WTC11 (cell line): ENCODE measurements around the gene IGSF23. TPM values are rescaled to one million over a fixed set of nuclear protein-coding genes. Genes with fewer than 3 reads are reported as not detected.

Experiments
- ATAC-seq: fragments of 200-7000 bp; cut with Tn5 transposase; 2 replicates; pipeline ENCODE4 v1.10.0; 2021; ENCODE audit warnings: mild to moderate bottlenecking, moderate library complexity
- CTCF ChIA-PET: fragments of 300-600 bp; sonication (Branson Sonifier 250); formaldehyde crosslinking; loops from one replicate; lab custom pipeline; 2021; ENCODE audit warnings: antibody characterized with exemption; lab: Charles Lee
- POLR2A ChIA-PET: fragments of 350-600 bp; sonication (Branson Sonifier 250); formaldehyde crosslinking; loops from one replicate; lab custom pipeline; 2021; ENCODE audit warnings: antibody characterized with exemption; lab: Charles Lee
- DNase-seq: peaks from one replicate; pipeline ENCODE4 v3.0.0; 2021; ENCODE audit warnings: low spot score
- H3K27ac Mint-ChIP-seq: 2 replicates; pipeline ENCODE4 v1.8.0; 2021; ENCODE audit warnings: mixed read lengths
- H3K27me3 Mint-ChIP-seq: 2 replicates; pipeline ENCODE4 v1.8.0; 2021; ENCODE audit warnings: low read depth, mild to moderate bottlenecking, moderate library complexity, mixed read lengths
- H3K36me3 Mint-ChIP-seq: 2 replicates; pipeline ENCODE4 v1.8.0; 2021; ENCODE audit warnings: mixed read lengths
- H3K4me1 Mint-ChIP-seq: 2 replicates; pipeline ENCODE4 v1.8.0; 2022; ENCODE audit warnings: mixed read lengths
- H3K4me3 Mint-ChIP-seq: 2 replicates; pipeline ENCODE4 v1.8.0; 2021; ENCODE audit warnings: mild to moderate bottlenecking, moderate library complexity, mixed read lengths
- H3K9me3 Mint-ChIP-seq: 2 replicates; pipeline ENCODE4 v1.8.0; 2021; ENCODE audit warnings: mixed read lengths
- AFF4 ChIP-seq: sonication (generic); formaldehyde crosslinking; IDR thresholded peaks from 2 replicates; pipeline ENCODE4 v1.8.1; 2023; ENCODE audit warnings: mild to moderate bottlenecking, missing genetic modification reagents, borderline replicate concordance
- ATF6 ChIP-seq: sonication (generic); formaldehyde crosslinking; IDR thresholded peaks from 2 replicates; pipeline ENCODE4 v1.8.1; 2023; ENCODE audit warnings: mild to moderate bottlenecking, missing genetic modification reagents
- CDX4 ChIP-seq: fragments of 250-450 bp; sonication (Bioruptor Pico); IDR thresholded peaks from 2 replicates; pipeline ENCODE4 v1.9.0; 2021; ENCODE audit warnings: moderate library complexity, mild to moderate bottlenecking, inconsistent platforms, borderline replicate concordance
- CTCF ChIP-seq: fragments of 200-600 bp; IDR thresholded peaks from 2 replicates; pipeline ENCODE4 v1.8.0; 2022; ENCODE audit warnings: antibody characterized with exemption
- E2F1 ChIP-seq: sonication (generic); formaldehyde crosslinking; IDR thresholded peaks from 2 replicates; pipeline ENCODE4 v1.8.0; 2022; ENCODE audit warnings: mild to moderate bottlenecking, missing genetic modification reagents
- ESRRA ChIP-seq: sonication (generic); formaldehyde crosslinking; IDR thresholded peaks from 2 replicates; pipeline ENCODE4 v1.8.1; 2022; ENCODE audit warnings: mild to moderate bottlenecking, missing genetic modification reagents, borderline replicate concordance
- OVOL2 ChIP-seq: fragments of 250-450 bp; sonication (Bioruptor Pico); IDR thresholded peaks from 2 replicates; pipeline ENCODE4 v1.9.0; 2021; ENCODE audit warnings: mild to moderate bottlenecking, borderline replicate concordance
- RORB ChIP-seq: fragments of 250-450 bp; sonication (Bioruptor Pico); IDR thresholded peaks from 2 replicates; pipeline ENCODE4 v1.9.0; 2021; ENCODE audit warnings: mild to moderate bottlenecking
- SMAD3 ChIP-seq: sonication (generic); formaldehyde crosslinking; IDR thresholded peaks from 2 replicates; pipeline ENCODE4 v1.8.0; 2022; ENCODE audit warnings: missing genetic modification reagents, mild to moderate bottlenecking, borderline replicate concordance
- SMAD4 ChIP-seq: sonication (generic); formaldehyde crosslinking; IDR thresholded peaks from 2 replicates; pipeline ENCODE4 v1.8.0; 2022; ENCODE audit warnings: mild to moderate bottlenecking, missing genetic modification reagents
- STAT6 ChIP-seq: sonication (generic); formaldehyde crosslinking; conservative IDR thresholded peaks from 2 replicates; pipeline ENCODE4 v1.8.1; 2023; ENCODE audit warnings: mild to moderate bottlenecking, low read depth, missing genetic modification reagents, moderate library complexity
- TEAD4 ChIP-seq: sonication (generic); formaldehyde crosslinking; IDR thresholded peaks from 2 replicates; pipeline ENCODE4 v1.8.0; 2022; ENCODE audit warnings: mild to moderate bottlenecking, missing genetic modification reagents
- USF2 ChIP-seq: sonication (generic); formaldehyde crosslinking; IDR thresholded peaks from 2 replicates; pipeline ENCODE4 v1.8.1; 2023; ENCODE audit warnings: mild to moderate bottlenecking, missing genetic modification reagents, moderate library complexity
- ZMAT4 ChIP-seq: fragments of 250-450 bp; sonication (Bioruptor Pico); IDR thresholded peaks from 2 replicates; pipeline ENCODE4 v1.9.0; 2021; ENCODE audit warnings: mild to moderate bottlenecking
- ZNF232 ChIP-seq: sonication (generic); formaldehyde crosslinking; IDR thresholded peaks from 2 replicates; pipeline ENCODE4 v1.8.0; 2022; ENCODE audit warnings: mild to moderate bottlenecking, missing genetic modification reagents
- ZNF281 ChIP-seq: sonication (generic); formaldehyde crosslinking; IDR thresholded peaks from 2 replicates; pipeline ENCODE4 v1.8.0; 2023; ENCODE audit warnings: mild to moderate bottlenecking, missing genetic modification reagents
- ZNF423 ChIP-seq: fragments of 250-450 bp; sonication (Bioruptor Pico); IDR thresholded peaks from 2 replicates; pipeline ENCODE4 v2.1.2; 2022; ENCODE audit warnings: mild to moderate bottlenecking, moderate library complexity
- total RNA-seq: library from RNA; stranded (reverse); gene quantifications from 3 replicates; pipeline ENCODE4 v1.2.3, GENCODE V29; 2021

IGSF23 gene
- total RNA-seq, 1 experiment from 2014 or later: not detected

GRCh38 chr19:44661904-44662303 lies 48.5 kb downstream of the IGSF23 start (continued):
- TF ChIP-seq OVOL2 (CRISPR knock-in tag) (no peak), STAT6 (CRISPR knock-in tag) (no peak), ESRRA (no peak), SMAD3 (no peak), CTCF (no peak), E2F1 (CRISPR knock-in tag) (no peak), ZNF281 (CRISPR knock-in tag) (no peak), SMAD4 (CRISPR knock-in tag) (no peak), ZMAT4 (CRISPR knock-in tag) (no peak), CDX4 (no peak)

GRCh38 chr19:44662691-44663385 lies 49.5 kb downstream of the IGSF23 start:
- Mint-ChIP-seq H3K9me3 (no peaks in the 10 kb centered on the region), H3K36me3 (peaks cover 22% of the 10 kb centered on the region), H3K4me1 (peaks cover 13% of the 10 kb centered on the region), H3K27ac (no peak overlapping the region), H3K27me3 (no peaks in the 10 kb centered on the region), H3K4me3 (no peak overlapping the region)
- no peak for TF ChIP-seq USF2 (CRISPR knock-in tag)
- no peak for TF ChIP-seq RORB
- TF ChIP-seq TEAD4 (CRISPR knock-in tag): no peak
- no peak for TF ChIP-seq ATF6 (CRISPR knock-in tag)
- no peak for TF ChIP-seq ZNF423
- no peak for TF ChIP-seq ZNF232 (CRISPR knock-in tag)
- TF ChIP-seq AFF4 (CRISPR knock-in tag): no peak
- DNase-seq: no peak
- ATAC-seq: no peak
- POLR2A ChIA-PET: interaction anchor here (0.5 to 0.6 kb wide), 2 partner anchors 102 to 109 kb away, joined by 3 to 4 read pairs; no protein-coding TSS in a partner anchor
- CTCF ChIA-PET: interaction anchor here (0.6 to 6.5 kb wide), 13 partner anchors 8 to 121 kb away, joined by 3 to 44 read pairs (median 3); no protein-coding TSS in a partner anchor
